HepG2 (cell line): ENCODE results near the gene SERINC2. TPM values are rescaled to one million over a fixed set of nuclear protein-coding genes. Genes with fewer than 3 reads are reported as not detected.

ENCODE experiments used
- BRCA1 ChIP-seq: sonication (generic); formaldehyde crosslinking; IDR thresholded peaks from 2 replicates; pipeline ENCODE4 v1.4.0; 2020; ENCODE audit warnings: missing genetic modification reagents
- CREB1 ChIP-seq, 2 experiments: fragments of 450-650 bp in 1 of 2; IDR thresholded peaks; 2 replicates each; pipeline ENCODE4 v1.6.1; 2016 to 2017; ENCODE audit warnings: control low read depth in 1 of 2, mild to moderate bottlenecking in 1 of 2, missing compliant biosample characterization in 1 of 2, missing genetic modification characterization in 1 of 2
- ETV5 ChIP-seq: IDR thresholded peaks from 2 replicates; pipeline ENCODE4 v1.6.1; 2018; ENCODE audit warnings: missing biosample characterization, missing genetic modification reagents, inconsistent platforms, borderline replicate concordance
- GTF2F1 ChIP-seq: fragments of 150-350 bp; IDR thresholded peaks from 2 replicates; pipeline ENCODE4 v1.6.1; 2014; ENCODE audit warnings: low read length
- HOXA5 ChIP-seq: sonication (generic); formaldehyde crosslinking; IDR thresholded peaks from 2 replicates; pipeline ENCODE4 v1.4.0; 2020; ENCODE audit warnings: missing genetic modification reagents
- KDM5B ChIP-seq: sonication (generic); formaldehyde crosslinking; IDR thresholded peaks from 2 replicates; pipeline ENCODE4 v1.4.0; 2020; ENCODE audit warnings: missing genetic modification reagents, mild to moderate bottlenecking, borderline replicate concordance
- MIER2 ChIP-seq: IDR thresholded peaks from 2 replicates; pipeline ENCODE4 v1.6.1; 2016; ENCODE audit warnings: missing biosample characterization, missing genetic modification reagents
- SIX1 ChIP-seq: sonication (generic); formaldehyde crosslinking; IDR thresholded peaks from 2 replicates; pipeline ENCODE4 v1.4.0; 2020; ENCODE audit warnings: missing genetic modification reagents, borderline replicate concordance
- ZFP37 ChIP-seq: sonication (generic); formaldehyde crosslinking; IDR thresholded peaks from 2 replicates; pipeline ENCODE4 v1.4.0; 2020; ENCODE audit warnings: missing genetic modification reagents, borderline replicate concordance
- ZFY ChIP-seq: sonication (generic); formaldehyde crosslinking; IDR thresholded peaks from 2 replicates; pipeline ENCODE4 v1.4.0; 2020; ENCODE audit warnings: missing genetic modification reagents
- ZNF225 ChIP-seq: sonication (generic); formaldehyde crosslinking; IDR thresholded peaks from 2 replicates; pipeline ENCODE4 v1.4.0; 2020; ENCODE audit warnings: mild to moderate bottlenecking, missing genetic modification reagents
- ZNF263 ChIP-seq: sonication (generic); formaldehyde crosslinking; IDR thresholded peaks from 2 replicates; pipeline ENCODE4 v1.4.0; 2020; ENCODE audit warnings: missing genetic modification reagents
- ZNF776 ChIP-seq: sonication (generic); formaldehyde crosslinking; IDR thresholded peaks from 2 replicates; pipeline ENCODE4 v1.4.0; 2020; ENCODE audit warnings: mild to moderate bottlenecking, missing genetic modification reagents
- ZNF790 ChIP-seq: sonication (generic); formaldehyde crosslinking; IDR thresholded peaks from 2 replicates; pipeline ENCODE4 v1.8.0; 2022; ENCODE audit warnings: missing genetic modification reagents, mild to moderate bottlenecking, borderline replicate concordance
- polyA plus RNA-seq, 8 experiments: library from polyadenylated mRNA; depleted of rRNA in 3 of 8; stranded (reverse) in 7 of 8; unstranded in 1 of 8; fragments of >200 nt; fragmentation: Illumina TruSeq in 4 of 8; extraction: Trizol in 4 of 8; gene quantifications; 2 replicates each; pipeline versions ENCODE4 v1.2.1 to v1.2.3, GENCODE V29; 2011 to 2016; ENCODE audit warnings: low read depth in 4 of 8, missing spikeins in 1 of 8, mixed read lengths in 1 of 8; ENCODE audit not compliant: insufficient read depth in 1 of 8
- total RNA-seq, 5 experiments: library from RNA; depleted of rRNA; stranded (reverse); fragments of >200 nt; fragmentation: Illumina TruSeq; extraction: Trizol; gene quantifications; 2 replicates each; pipeline ENCODE4 v1.2.3, GENCODE V29; 2016; ENCODE audit warnings: low read depth in 1 of 5
- TF ChIP-seq, protein P1 (sequence below): sonication (generic); formaldehyde crosslinking; IDR thresholded peaks from 2 replicates; pipeline ENCODE4 v1.4.0; 2020; ENCODE audit warnings: mild to moderate bottlenecking, missing genetic modification reagents
- TF ChIP-seq, protein P2 (sequence below): IDR thresholded peaks from 2 replicates; pipeline ENCODE4 v1.4.0; 2020; ENCODE audit warnings: mild to moderate bottlenecking, missing genetic modification reagents
- TF ChIP-seq, protein P3 (sequence below): sonication (generic); formaldehyde crosslinking; IDR thresholded peaks from 2 replicates; pipeline ENCODE4; 2020; ENCODE audit warnings: missing genetic modification reagents, mild to moderate bottlenecking, borderline replicate concordance
- TF ChIP-seq, protein P4 (sequence below): sonication (generic); formaldehyde crosslinking; IDR thresholded peaks from 2 replicates; pipeline ENCODE4 v1.5.0; 2020; ENCODE audit warnings: missing genetic modification reagents, mild to moderate bottlenecking, borderline replicate concordance
- TF ChIP-seq, protein P5 (sequence below): sonication (generic); formaldehyde crosslinking; IDR thresholded peaks from 2 replicates; pipeline ENCODE4 v1.5.0; 2020; ENCODE audit warnings: mild to moderate bottlenecking, missing genetic modification reagents, moderate library complexity

The SERINC2 gene
- total and polyA plus RNA-seq, 2 of the 13 experiments (the other 11 are each of a cell fraction or from before 2014, with no cell fraction given) = 4.8 to 126 TPM

DNA sequence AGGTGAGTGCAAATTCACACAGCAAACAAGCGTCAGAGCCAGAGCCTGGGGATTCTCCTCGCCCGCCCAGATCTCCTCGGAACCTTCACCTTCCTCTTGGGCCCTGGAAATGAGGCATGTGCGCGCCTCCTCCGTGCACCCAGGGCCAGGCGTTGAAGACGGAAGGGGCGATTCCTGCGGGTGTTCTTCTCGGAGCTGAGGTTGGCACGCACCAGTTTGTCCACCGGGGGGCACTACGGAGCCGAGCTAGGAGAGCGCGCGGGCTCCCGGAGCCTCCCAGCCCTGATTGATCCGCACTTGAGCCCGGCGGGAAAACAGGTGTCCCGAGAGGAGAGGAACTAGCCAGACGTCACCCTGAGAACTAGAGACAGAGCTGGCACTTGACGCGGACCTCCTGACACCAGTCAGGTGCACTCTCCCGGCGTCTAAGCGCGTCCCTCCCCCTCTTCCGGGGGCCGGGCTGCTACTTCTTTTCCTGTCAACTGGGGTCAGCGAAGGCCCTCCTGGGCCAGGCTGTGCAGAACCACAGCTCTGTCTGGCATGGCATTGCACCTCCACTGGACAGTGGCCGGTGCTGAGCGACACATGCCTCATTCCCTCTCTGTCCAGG is 18.3 kb upstream of the SERINC2 start (continued):
- TF ChIP-seq, protein P1, sequence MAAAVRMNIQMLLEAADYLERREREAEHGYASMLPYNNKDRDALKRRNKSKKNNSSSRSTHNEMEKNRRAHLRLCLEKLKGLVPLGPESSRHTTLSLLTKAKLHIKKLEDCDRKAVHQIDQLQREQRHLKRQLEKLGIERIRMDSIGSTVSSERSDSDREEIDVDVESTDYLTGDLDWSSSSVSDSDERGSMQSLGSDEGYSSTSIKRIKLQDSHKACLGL (CRISPR knock-in tag) = peak; percentile 47; the same call in 1 of the 2 replicates
- TF ChIP-seq SIX1 (no peak), CREB1 (IDR thresholded peaks at IDR 0.05) (no peak), CREB1 (CRISPR knock-in tag; IDR thresholded peaks at IDR 0.05) (peak; percentile 53; the same call in 1 of the 2 replicates), ZNF776 (CRISPR knock-in tag) (no peak), BRCA1 (CRISPR knock-in tag) (no peak), GTF2F1 (no peak), ZNF790 (CRISPR knock-in tag) (peak; percentile 87; the same call in 1 of the 2 replicates), KDM5B (peak; percentile 70; the same call in 1 of the 2 replicates), ZFP37 (CRISPR knock-in tag) (0 out of 2 replicates have a peak, but pooled peaks have one; percentile 25), ETV5 (CRISPR knock-in tag) (peak; percentile 73; the same call in 1 of the 2 replicates), MIER2 (0 out of 2 replicates have a peak, but pooled peaks have one; percentile 39), ZNF263 (CRISPR knock-in tag) (peak; percentile 52; the same call in 1 of the 2 replicates), ZNF225 (CRISPR knock-in tag) (no peak), HOXA5 (CRISPR knock-in tag) (0 out of 2 replicates have a peak, but pooled peaks have one; percentile 25), ZFY (CRISPR knock-in tag) (no peak)
- TF ChIP-seq, protein P2, sequence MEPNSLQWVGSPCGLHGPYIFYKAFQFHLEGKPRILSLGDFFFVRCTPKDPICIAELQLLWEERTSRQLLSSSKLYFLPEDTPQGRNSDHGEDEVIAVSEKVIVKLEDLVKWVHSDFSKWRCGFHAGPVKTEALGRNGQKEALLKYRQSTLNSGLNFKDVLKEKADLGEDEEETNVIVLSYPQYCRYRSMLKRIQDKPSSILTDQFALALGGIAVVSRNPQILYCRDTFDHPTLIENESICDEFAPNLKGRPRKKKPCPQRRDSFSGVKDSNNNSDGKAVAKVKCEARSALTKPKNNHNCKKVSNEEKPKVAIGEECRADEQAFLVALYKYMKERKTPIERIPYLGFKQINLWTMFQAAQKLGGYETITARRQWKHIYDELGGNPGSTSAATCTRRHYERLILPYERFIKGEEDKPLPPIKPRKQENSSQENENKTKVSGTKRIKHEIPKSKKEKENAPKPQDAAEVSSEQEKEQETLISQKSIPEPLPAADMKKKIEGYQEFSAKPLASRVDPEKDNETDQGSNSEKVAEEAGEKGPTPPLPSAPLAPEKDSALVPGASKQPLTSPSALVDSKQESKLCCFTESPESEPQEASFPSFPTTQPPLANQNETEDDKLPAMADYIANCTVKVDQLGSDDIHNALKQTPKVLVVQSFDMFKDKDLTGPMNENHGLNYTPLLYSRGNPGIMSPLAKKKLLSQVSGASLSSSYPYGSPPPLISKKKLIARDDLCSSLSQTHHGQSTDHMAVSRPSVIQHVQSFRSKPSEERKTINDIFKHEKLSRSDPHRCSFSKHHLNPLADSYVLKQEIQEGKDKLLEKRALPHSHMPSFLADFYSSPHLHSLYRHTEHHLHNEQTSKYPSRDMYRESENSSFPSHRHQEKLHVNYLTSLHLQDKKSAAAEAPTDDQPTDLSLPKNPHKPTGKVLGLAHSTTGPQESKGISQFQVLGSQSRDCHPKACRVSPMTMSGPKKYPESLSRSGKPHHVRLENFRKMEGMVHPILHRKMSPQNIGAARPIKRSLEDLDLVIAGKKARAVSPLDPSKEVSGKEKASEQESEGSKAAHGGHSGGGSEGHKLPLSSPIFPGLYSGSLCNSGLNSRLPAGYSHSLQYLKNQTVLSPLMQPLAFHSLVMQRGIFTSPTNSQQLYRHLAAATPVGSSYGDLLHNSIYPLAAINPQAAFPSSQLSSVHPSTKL (CRISPR knock-in tag) = peak; percentile 39; the same call in 1 of the 2 replicates
- TF ChIP-seq, protein P3, sequence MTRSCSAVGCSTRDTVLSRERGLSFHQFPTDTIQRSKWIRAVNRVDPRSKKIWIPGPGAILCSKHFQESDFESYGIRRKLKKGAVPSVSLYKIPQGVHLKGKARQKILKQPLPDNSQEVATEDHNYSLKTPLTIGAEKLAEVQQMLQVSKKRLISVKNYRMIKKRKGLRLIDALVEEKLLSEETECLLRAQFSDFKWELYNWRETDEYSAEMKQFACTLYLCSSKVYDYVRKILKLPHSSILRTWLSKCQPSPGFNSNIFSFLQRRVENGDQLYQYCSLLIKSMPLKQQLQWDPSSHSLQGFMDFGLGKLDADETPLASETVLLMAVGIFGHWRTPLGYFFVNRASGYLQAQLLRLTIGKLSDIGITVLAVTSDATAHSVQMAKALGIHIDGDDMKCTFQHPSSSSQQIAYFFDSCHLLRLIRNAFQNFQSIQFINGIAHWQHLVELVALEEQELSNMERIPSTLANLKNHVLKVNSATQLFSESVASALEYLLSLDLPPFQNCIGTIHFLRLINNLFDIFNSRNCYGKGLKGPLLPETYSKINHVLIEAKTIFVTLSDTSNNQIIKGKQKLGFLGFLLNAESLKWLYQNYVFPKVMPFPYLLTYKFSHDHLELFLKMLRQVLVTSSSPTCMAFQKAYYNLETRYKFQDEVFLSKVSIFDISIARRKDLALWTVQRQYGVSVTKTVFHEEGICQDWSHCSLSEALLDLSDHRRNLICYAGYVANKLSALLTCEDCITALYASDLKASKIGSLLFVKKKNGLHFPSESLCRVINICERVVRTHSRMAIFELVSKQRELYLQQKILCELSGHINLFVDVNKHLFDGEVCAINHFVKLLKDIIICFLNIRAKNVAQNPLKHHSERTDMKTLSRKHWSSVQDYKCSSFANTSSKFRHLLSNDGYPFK (CRISPR knock-in tag) = peak; percentile 33; the same call in 1 of the 2 replicates
- TF ChIP-seq, protein P4, sequence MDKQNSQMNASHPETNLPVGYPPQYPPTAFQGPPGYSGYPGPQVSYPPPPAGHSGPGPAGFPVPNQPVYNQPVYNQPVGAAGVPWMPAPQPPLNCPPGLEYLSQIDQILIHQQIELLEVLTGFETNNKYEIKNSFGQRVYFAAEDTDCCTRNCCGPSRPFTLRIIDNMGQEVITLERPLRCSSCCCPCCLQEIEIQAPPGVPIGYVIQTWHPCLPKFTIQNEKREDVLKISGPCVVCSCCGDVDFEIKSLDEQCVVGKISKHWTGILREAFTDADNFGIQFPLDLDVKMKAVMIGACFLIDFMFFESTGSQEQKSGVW (CRISPR knock-in tag) = no peak
- TF ChIP-seq, protein P5, sequence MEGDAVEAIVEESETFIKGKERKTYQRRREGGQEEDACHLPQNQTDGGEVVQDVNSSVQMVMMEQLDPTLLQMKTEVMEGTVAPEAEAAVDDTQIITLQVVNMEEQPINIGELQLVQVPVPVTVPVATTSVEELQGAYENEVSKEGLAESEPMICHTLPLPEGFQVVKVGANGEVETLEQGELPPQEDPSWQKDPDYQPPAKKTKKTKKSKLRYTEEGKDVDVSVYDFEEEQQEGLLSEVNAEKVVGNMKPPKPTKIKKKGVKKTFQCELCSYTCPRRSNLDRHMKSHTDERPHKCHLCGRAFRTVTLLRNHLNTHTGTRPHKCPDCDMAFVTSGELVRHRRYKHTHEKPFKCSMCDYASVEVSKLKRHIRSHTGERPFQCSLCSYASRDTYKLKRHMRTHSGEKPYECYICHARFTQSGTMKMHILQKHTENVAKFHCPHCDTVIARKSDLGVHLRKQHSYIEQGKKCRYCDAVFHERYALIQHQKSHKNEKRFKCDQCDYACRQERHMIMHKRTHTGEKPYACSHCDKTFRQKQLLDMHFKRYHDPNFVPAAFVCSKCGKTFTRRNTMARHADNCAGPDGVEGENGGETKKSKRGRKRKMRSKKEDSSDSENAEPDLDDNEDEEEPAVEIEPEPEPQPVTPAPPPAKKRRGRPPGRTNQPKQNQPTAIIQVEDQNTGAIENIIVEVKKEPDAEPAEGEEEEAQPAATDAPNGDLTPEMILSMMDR (CRISPR knock-in tag) = peak; percentile 96
